ENCODE results near the gene HS3ST5. TPM values are rescaled to one million over a fixed set of nuclear protein-coding genes. Genes with fewer than 3 reads are reported as not detected.

HS3ST5 gene
- total RNA-seq, 1 experiment from 2014 or later = 0.29 TPM

- no peak overlapping the region for H3K4me3 Mint-ChIP-seq (ENCODE audit: unreplicated experiment)
- no peaks in the 10 kb centered on the region for H3K36me3 ChIP-seq (ENCODE audit: control insufficient read depth, insufficient read depth, low read length)
- CTCF ChIA-PET = no interaction called here
- no peaks in the 10 kb centered on the region for H3K27me3 Mint-ChIP-seq (ENCODE audit: insufficient read depth, unreplicated experiment)
- no peaks in the 10 kb centered on the region for H3K27me3 ChIP-seq (replicated peaks; ENCODE audit: control insufficient read depth, insufficient read depth, low read length)
- no peaks in the 10 kb centered on the region for H3K9me3 Mint-ChIP-seq (ENCODE audit: unreplicated experiment)
- DNase-seq = no peak
- no peak overlapping the region for H3K4me3 ChIP-seq (ENCODE audit: low read depth, low read length)
- no peak for TF ChIP-seq CTCF (IDR thresholded peaks at IDR 0.05; ENCODE audit: insufficient read depth in 1 of 2, low read depth in 1 of 2, low read length in 1 of 2, severe bottlenecking in 1 of 2, unreplicated experiment in 1 of 2)
- no TSS peak for BruUV-seq (replicated peaks)
- H3K27ac Mint-ChIP-seq (ENCODE audit: unreplicated experiment) = peak overlapping the region; percentile 34
- peaks cover 5% of the 10 kb centered on the region for H3K4me1 Mint-ChIP-seq (ENCODE audit: low read depth, unreplicated experiment)
- no peaks in the 10 kb centered on the region; the same call in 1 of the 2 replicates for H3K4me1 ChIP-seq
- POLR2A ChIA-PET = no interaction called here
- intact Hi-C loops (cut with micrococcal nuclease; ENCODE audit: unreplicated experiment) = no loop called here
- peaks cover 6% of the 10 kb centered on the region for H3K36me3 Mint-ChIP-seq (ENCODE audit: insufficient read depth, unreplicated experiment)
- H3K9me3 ChIP-seq = no peaks in the 10 kb centered on the region
These were observed 302.0 kb downstream of the HS3ST5 start for GRCh38 chr6:114040871-114041270.

GRCh38 chr6:114039841-114040240, 303.0 kb downstream of the HS3ST5 start:
- no TSS peak for BruUV-seq (replicated peaks)
- Histone ChIP-seq H3K9me3 (no peaks in the 10 kb centered on the region), H3K4me1 (no peaks in the 10 kb centered on the region; the same call in 1 of the 2 replicates), H3K27me3 (replicated peaks; ENCODE audit: control insufficient read depth, insufficient read depth, low read length) (no peaks in the 10 kb centered on the region), H3K4me3 (ENCODE audit: low read depth, low read length) (no peak overlapping the region), H3K36me3 (ENCODE audit: control insufficient read depth, insufficient read depth, low read length) (no peaks in the 10 kb centered on the region)
- no peak for DNase-seq
- Mint-ChIP-seq H3K27me3 (ENCODE audit: insufficient read depth, unreplicated experiment) (no peaks in the 10 kb centered on the region), H3K4me1 (ENCODE audit: low read depth, unreplicated experiment) (peaks cover 7% of the 10 kb centered on the region), H3K36me3 (ENCODE audit: insufficient read depth, unreplicated experiment) (no peaks in the 10 kb centered on the region), H3K27ac (ENCODE audit: unreplicated experiment) (peak overlapping the region; percentile 46), H3K4me3 (ENCODE audit: unreplicated experiment) (no peak overlapping the region), H3K9me3 (ENCODE audit: unreplicated experiment) (peaks cover 8% of the 10 kb centered on the region)
- POLR2A ChIA-PET = interaction anchor here (0.6 kb wide), 1 partner anchor 40 kb away, joined by 3 read pairs; no protein-coding TSS in a partner anchor
- TF ChIP-seq CTCF (IDR thresholded peaks at IDR 0.05; ENCODE audit: insufficient read depth in 1 of 2, low read depth in 1 of 2, low read length in 1 of 2, severe bottlenecking in 1 of 2, unreplicated experiment in 1 of 2) = no peak
- intact Hi-C loops (cut with micrococcal nuclease; ENCODE audit: unreplicated experiment) = no loop called here
- CTCF ChIA-PET = no interaction called here

- POLR2A ChIA-PET = no interaction called here
- peaks cover 14% of the 10 kb centered on the region for H3K9me3 Mint-ChIP-seq (ENCODE audit: unreplicated experiment)
These were observed 309.2 kb downstream of the HS3ST5 start for GRCh38 chr6:114033606-114034005.

More at GRCh38 chr6:114033606-114034005, 309.2 kb downstream of the HS3ST5 start:
- H3K36me3 ChIP-seq (ENCODE audit: control insufficient read depth, insufficient read depth, low read length) = no peaks in the 10 kb centered on the region
- intact Hi-C loops (cut with micrococcal nuclease; ENCODE audit: unreplicated experiment) = no loop called here
- H3K4me3 Mint-ChIP-seq (ENCODE audit: unreplicated experiment) = no peak overlapping the region
- H3K27ac Mint-ChIP-seq (ENCODE audit: unreplicated experiment) = peak overlapping the region; percentile 43
- peaks cover 36% of the 10 kb centered on the region for H3K4me1 ChIP-seq
- CTCF ChIA-PET = no interaction called here
- no peaks in the 10 kb centered on the region for H3K27me3 ChIP-seq (replicated peaks; ENCODE audit: control insufficient read depth, insufficient read depth, low read length)
- H3K27me3 Mint-ChIP-seq (ENCODE audit: insufficient read depth, unreplicated experiment) = no peaks in the 10 kb centered on the region
- H3K4me3 ChIP-seq (ENCODE audit: low read depth, low read length) = no peak overlapping the region
- no peaks in the 10 kb centered on the region for H3K9me3 ChIP-seq
- no peak for TF ChIP-seq CTCF (IDR thresholded peaks at IDR 0.05; ENCODE audit: insufficient read depth in 1 of 2, low read depth in 1 of 2, low read length in 1 of 2, severe bottlenecking in 1 of 2, unreplicated experiment in 1 of 2)
- H3K36me3 Mint-ChIP-seq (ENCODE audit: insufficient read depth, unreplicated experiment) = peaks cover 8% of the 10 kb centered on the region
- no peak for DNase-seq
- BruUV-seq (replicated peaks) = no TSS peak
- peaks cover 35% of the 10 kb centered on the region for H3K4me1 Mint-ChIP-seq (ENCODE audit: low read depth, unreplicated experiment)
